Measurements from ENCODE around the gene GRIK3.

Gene GRIK3

DNA sequence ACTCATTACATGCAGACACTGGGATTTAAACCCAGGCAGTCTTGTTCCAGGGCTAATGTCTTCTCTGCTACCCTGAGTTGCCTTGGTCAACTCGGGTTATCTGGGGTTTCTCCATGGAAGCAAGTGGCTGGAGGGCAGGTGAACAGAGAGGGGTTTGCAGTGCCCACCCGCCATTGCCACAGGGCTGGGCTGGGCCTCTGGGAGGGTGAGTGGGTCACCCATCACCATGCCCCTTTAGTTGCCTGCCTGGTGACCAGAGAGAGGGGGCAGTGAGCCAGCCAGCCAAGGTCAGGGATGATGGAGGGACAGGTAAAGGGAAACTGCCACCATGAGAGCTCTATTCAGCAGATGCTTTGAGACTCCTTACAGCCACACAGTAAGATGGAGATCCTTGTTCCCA lies 53.2 kb downstream of the GRIK3 start:
- DNase-seq (ENCODE audit: low read depth in 2 of 2): no peak

- no peak for DNase-seq (ENCODE audit: low read depth in 2 of 2)
These were observed 56.4 kb downstream of the GRIK3 start for GRCh38 chr1:36977731-36978406.

- DNase-seq (ENCODE audit: low read depth in 2 of 2): no peak
These were observed 58.7 kb downstream of the GRIK3 start for GRCh38 chr1:36975642-36976041.

GRCh38 chr1:36973056-36973455 lies 61.3 kb downstream of the GRIK3 start:
- DNase-seq (ENCODE audit: low read depth in 2 of 2): no peak

DNA sequence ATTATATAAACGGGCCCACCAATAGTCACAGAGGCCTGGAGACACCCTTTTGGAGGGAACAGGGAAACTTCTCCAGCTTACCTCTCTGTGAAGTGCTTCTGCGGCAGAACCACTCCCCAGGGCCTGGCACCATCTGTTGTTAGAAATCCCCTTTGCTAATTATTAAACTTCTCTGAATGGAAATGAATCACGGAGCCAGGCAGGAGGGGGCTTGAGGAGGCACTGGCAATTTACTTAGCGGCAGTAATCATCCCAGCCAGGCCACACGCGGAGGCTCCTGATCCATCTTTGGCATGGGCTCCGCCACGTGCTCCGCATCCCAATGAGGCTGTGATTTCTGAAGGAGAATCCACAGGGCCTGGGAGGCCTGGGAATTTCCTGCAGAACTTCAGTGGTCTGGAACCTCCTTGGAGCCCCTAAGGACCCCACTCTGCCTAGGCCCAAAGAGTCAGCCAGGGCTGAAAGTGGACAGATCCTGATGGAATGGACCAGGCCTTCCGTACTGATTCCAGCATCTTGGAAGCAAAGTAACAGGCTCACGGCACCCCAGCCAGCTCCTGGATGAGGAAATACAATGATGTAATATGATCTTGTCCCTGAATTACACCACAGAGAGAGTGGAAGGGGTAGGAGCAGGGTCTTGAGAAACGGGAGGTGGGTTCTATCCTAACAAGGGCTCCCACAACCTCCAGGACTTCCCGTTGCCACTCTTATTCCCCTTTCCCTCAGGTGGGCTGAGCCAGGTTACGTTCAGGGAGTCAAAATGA lies 62.3 kb downstream of the GRIK3 start:
- no peak for DNase-seq (ENCODE audit: low read depth in 2 of 2)

DNA sequence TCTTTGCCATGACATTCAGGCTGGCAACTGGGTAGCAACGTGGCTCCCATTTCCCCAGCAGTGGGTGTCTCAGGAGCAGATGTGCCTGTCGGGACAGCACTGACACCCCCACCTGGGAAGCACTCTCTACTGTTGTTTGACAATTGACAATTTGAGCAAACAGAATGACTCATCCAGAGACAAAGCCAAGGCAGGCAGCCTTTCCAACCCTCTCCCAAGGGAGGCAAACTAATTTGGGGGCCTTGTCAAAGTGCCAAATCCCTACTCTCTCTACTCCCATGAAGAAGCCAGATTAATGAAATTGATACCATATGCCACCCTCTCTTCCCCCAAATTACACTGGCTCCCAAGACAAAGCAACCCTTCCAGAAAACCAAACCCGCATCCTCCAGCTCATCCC lies 65.6 kb downstream of the GRIK3 start:
- DNase-seq (ENCODE audit: low read depth in 2 of 2): no peak

DNA sequence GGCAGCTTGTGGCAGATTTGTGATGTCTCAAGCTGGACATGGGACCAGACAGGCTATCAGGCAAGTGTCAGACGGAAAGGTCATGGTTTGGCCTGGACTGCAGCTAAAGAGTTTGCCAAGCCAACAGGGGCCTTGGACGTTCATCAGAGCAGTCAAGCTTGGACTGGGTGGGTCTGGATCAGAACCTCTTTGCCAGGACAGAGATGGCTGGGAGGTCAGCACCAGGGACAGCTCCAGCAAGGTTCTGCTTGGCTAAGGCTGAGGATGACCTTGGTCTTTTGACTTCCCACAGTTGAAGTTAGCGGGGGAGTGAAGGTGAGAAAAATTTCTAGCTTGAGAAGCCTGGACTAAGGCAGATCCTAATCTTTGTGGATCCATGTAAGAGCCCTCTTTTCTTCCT lies 68.1 kb downstream of the GRIK3 start:
- DNase-seq (ENCODE audit: low read depth in 2 of 2): no peak

DNA sequence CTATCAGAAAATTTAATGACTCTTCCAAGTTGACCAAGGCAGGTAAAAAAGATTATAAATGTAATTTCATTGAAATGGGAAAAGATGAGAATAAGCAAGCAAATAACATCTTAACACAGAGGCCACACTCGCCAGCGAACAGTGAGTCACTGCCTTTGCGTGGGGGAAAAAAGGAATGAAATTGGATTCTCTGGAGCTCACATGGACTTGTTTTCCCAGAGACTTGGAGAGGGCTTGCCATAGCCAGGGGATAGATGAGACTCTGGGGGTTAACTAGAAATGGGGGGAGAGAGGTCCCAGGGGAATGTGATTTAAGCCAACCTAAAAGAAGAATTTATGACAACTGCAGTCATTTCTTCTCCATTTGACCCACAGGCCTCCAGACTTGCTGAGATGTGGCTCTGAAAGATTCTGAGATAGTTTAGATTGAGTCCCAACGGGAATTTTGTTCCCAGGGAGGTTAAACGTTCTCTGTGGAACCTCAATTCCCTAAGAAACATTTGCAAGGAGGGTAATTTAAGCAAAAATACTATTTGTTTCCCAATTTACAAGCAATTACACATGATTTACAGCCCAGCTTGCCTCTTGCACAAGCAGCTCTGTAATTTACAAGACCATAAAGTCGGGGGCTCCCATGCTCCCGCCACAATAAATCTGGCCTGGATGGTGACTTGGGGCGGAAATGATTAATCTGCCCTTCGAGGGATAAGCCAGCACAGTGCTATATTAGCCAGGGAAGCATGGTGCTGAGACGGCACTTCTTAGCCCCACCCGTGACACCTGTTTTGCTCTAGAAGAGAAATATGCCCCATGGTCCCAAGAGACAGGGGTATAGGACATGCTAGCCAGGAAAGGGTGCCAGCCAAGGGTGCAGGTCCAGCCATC lies 68.8 kb downstream of the GRIK3 start:
- DNase-seq (ENCODE audit: low read depth in 2 of 2): no peak

DNA sequence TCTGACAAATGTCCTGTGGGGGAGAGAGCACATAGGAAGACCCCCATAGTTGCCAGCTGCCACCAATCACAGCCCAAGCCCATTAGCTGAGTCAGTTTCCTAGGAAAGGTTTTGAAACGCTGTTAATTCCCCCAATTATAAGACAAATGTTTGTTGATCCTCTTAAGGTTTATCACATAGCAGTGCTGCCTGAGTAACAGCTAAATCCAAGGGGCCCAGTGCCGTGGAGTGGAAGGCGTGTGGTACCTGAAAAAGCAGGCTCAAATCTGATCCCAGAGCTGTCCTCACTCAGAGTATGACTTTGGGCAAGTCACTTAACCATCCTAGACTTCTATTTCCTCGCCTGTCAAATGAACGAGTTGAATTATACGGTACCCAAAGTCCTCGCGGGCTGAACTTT lies 69.5 kb downstream of the GRIK3 start:
- no peak for DNase-seq (ENCODE audit: low read depth in 2 of 2)

DNA sequence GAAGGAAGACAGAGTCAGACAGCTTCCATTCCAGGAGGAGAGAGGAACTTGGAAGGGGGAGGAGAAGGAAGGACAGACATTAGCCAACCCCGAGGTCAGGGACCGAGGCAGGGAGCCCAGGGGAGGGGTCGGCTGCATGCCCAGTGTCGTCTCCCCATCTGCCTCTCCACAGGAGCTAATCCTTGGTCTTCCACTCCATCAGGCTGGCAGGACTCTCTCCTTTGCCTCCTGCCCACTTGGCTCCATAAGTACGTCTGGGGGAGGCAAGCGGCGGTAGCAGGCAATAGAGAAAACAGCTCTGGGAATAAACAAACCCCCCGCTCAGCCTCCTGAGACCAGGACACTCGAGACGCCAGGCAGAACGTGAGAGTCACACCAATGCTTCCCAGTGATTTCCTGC lies 71.3 kb downstream of the GRIK3 start:
- no peak for DNase-seq (ENCODE audit: low read depth in 2 of 2)

DNA sequence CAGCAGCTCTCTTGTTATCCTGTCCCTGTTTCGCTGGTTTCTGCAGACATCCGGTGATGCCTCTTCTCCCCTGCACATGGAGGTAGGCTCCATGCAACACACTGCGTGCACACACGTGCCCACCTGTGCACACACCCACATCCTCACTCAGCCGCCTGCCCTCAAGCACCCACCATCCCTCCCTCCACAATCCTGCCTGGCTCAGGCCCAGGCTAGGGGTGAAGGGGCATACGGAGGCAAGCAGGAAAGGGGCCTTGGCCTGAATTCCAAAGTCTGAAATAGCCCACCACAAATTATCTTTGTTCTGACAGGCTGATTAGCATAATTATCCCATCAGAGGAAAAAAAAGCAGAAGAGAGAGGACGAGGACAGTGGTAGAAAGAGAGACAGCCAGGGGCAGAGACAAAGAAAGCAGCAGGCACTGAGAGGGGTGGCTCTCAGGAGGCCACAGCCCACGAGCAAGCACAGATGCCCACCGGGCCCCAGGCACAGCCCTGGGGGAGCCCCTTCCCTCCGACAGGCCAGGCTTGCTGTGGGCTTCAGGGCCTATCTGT lies 73.2 kb downstream of the GRIK3 start:
- DNase-seq (ENCODE audit: low read depth in 2 of 2): no peak

DNA sequence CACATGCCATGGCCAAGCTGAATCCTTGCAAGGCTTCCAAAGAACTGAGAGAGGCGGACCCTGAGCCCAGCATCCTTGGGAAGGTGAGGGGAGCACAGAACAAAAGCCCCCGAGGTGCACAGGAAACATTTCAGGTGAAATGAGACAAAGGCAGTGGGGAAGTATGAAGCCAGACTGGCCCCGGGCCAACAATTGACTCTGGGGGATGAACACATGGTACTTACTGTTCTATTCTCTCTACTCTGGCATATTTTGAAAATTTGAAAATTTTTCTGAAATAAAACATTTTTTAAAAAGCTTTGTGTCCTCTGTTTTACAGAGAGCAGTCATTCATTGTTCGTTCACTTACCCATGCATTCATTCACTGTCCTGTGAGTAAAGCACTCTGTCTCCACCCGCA lies 77.7 kb downstream of the GRIK3 start:
- no peak for DNase-seq (ENCODE audit: low read depth in 2 of 2)

DNA sequence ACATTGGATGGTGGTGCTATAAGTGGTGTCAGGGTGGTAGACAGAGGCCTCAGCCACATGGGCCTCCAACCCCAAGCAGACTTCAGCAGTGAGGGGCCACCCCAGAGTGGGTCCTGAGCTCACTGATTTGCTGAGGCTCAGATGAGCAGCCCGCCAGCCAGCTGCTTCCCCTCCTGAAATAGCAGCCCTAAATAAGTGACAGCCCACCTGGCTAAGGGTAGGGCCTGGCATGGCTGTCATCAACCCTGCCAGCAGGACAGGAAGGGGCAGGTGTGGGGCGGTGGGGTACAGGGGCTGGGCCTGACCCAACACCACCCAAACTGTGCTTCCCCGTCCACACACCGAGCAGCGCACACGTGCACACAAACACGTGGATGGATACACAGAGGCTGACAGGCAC lies 79.3 kb downstream of the GRIK3 start:
- no peak for DNase-seq (ENCODE audit: low read depth in 2 of 2)

- no peak for DNase-seq (ENCODE audit: low read depth in 2 of 2)
These were observed 81.3 kb downstream of the GRIK3 start for GRCh38 chr1:36953061-36953460.

DNA sequence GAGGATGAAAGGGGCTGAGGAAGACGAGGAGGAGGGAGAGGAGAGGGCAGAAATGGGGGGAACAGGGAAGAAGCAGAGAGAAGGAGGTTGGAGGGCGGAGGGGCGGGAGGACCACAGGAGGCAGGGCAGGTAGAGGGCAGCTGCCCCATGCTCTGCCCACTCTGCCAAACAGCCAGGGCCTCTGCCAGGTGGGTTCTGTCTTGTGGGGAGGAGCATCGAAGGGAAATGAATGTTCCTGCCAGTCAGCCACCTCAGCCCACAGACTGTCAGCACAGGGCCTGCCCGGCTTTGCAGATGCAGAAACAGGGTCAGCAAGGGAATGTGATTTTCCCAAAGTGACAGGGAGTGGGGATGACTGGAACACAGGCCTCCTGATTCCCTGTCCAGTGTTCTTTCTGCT lies 82.6 kb downstream of the GRIK3 start:
- no peak for DNase-seq (ENCODE audit: low read depth in 2 of 2)

- no peak for DNase-seq (ENCODE audit: low read depth in 2 of 2)
These were observed 83.0 kb downstream of the GRIK3 start for GRCh38 chr1:36951292-36951750.

DNA sequence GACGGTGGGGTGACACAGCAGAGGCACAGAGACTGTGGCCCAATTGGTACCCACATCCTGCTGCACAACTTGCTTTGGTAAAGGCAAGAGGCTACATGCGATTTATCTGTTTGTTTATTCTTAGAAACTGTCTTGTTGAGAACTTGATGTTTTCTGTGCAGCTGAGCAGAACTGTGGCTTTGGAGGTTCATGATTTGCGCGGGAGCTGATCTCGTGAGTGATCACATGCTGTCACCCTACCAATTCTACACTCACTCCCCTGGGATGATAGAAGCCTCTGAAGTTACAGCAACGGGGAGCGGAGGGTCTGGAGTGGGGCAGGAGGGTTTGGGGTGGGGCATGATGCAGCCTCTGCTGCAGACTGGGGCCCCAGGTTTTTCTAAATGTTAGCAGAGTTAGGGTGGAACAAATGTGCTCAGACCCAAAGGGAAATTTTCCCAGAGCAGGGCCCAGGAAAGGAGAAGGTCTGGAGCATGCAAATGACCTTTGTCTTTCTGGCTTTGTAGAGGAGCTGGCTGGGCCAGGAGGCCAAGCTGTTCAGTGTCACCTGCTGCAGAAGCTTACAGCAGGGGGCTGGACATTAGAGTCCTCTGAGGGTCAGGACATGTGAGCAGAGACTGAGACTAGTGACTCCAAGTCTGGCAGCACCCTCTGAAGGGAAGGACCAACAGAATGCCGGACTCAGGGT lies 83.6 kb downstream of the GRIK3 start:
- DNase-seq (ENCODE audit: low read depth in 2 of 2): no peak

- DNase-seq (ENCODE audit: low read depth in 2 of 2): no peak
These were observed 85.7 kb downstream of the GRIK3 start for GRCh38 chr1:36948606-36949005.

DNA sequence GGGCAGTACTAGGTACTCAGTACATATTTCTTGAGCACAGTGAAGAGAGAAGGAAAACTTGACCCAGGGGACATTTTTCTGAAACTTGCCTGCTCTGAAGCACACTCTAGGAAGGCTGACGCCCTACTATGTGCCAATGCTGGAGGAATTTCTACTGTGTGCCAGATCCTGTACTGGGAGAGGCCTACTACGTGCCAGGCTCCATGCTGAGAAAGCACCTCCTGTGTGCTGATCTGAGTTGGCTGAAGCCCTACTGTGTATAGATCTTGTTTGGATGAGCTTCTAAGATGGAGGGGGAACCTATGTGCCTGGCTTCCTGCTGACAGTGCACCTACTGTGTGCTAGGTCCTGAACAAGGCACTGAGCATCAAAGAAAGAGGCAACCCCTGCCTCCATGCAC lies 86.2 kb downstream of the GRIK3 start:
- DNase-seq (ENCODE audit: low read depth in 2 of 2): no peak

DNA sequence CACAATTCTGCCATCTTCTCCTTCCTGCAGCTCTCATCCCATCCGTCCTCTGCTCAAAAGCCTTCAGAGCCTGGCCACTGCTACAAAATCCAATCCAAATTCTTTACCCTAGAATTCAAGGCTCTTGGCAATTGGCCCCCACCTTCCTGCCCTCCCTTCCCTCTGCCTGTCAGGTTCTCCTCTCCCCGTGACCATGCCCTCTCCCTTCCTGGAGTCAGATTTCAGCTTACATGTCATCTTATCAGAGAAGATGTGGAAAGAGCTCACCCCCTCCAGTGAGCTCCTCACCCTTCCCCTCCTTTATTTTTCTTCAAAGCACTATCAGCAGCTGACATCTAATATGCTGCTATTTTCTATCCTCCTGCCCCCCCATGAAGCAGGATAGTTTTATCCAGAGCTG lies 86.9 kb downstream of the GRIK3 start:
- DNase-seq (ENCODE audit: low read depth in 2 of 2): no peak

DNA sequence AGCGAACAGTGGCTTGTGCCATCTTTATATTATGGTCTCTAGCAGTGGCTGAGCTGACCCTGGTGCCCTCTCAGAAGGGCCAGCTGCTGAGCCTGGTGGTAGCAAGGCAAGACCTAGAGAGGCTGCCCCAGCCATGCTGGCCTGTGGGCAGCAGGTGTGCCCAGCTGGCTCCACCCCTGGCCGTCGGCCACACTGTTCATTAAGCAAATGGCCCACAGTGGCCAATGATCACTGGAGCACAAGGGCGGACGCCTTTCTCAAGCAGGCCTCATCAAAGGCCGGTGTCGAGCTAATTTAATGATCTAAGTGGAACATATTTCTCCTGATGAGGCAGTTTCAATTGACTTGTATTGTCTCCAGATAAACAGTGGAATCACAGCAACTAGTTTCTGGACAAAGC lies 89.4 kb downstream of the GRIK3 start:
- DNase-seq (ENCODE audit: low read depth in 2 of 2): no peak

DNA sequence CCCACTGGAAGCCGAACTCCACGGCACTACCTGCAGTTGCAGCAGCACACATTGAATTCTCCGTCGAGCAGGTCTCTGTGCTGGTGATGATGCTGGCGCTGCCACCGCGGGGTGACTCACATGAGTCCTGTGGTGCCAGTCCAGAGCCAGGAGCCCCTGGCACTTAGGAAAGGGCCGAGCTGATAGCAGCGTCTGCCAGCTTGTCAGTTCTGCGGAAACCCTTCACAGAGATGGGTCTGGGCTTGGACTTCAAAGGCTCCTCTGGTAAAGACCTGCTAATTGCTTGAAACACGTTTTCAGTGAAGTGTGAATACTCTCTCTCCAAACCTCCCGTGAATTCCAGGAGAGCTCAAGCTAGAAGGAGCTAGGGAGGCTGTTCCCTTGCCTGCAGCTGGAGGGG lies 92.2 kb downstream of the GRIK3 start:
- DNase-seq (ENCODE audit: low read depth in 2 of 2): no peak
